ENCODE results near the gene SIVA1.

The SIVA1 gene

DNA sequence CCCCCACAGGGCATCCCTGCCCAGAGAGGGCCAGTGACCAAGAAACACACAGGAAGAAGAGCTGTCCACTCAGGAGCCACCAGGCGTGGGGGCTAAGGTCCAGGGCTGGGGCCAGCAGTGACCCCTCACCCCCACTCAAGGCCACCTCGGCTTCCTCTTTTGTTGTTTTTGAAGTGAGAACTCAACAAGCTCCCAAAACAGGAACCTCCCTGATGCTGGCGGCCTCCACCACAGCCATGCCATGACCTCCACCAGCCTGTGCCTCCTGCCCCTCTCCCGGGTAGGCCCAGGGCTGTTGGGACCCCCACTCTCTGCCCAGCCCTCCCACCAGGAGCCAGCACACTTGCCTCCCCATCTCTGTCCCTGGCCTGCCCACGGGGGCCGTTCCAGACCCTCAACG, 34.8 kb downstream of the SIVA1 start:
- TF ChIP-seq, protein P1, sequence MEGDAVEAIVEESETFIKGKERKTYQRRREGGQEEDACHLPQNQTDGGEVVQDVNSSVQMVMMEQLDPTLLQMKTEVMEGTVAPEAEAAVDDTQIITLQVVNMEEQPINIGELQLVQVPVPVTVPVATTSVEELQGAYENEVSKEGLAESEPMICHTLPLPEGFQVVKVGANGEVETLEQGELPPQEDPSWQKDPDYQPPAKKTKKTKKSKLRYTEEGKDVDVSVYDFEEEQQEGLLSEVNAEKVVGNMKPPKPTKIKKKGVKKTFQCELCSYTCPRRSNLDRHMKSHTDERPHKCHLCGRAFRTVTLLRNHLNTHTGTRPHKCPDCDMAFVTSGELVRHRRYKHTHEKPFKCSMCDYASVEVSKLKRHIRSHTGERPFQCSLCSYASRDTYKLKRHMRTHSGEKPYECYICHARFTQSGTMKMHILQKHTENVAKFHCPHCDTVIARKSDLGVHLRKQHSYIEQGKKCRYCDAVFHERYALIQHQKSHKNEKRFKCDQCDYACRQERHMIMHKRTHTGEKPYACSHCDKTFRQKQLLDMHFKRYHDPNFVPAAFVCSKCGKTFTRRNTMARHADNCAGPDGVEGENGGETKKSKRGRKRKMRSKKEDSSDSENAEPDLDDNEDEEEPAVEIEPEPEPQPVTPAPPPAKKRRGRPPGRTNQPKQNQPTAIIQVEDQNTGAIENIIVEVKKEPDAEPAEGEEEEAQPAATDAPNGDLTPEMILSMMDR (IDR thresholded peaks at IDR 0.05; ENCODE audit: insufficient read depth, missing control alignments) = no peak
- FAIRE-seq = no peak
- no peak for DNase-seq (ENCODE audit: insufficient read length, low spot score)

DNA sequence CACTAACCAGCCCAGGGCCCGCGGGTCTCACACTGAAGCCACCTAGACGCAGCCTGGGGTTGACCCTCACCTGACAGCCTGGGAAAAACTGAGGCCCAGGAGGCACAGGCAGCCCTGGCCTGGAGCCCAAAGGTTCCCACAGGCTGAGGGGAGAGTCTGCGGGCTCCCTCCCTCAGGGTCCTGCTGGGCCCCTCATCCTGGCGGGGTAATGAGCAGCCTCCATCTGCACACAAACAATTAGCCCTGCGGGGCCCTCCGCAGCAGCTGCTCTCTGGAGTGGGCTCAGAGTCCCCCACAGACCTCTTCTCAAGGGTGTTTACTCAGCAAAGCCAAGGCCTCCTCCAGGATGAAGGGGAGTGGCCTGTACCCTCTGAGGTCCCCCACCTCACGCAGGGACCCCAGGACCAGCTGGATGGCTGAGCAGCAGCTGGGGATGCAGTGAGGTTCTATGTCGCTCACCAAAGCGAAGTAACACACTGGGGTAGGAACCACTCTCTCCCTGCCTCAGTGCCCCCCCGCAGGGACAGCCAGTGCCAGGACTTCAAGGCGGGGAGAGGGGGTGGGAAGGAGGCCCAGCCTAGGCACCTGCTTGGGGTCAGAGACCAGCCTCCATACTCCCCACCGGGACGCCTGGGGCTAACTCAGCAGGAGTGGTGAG, 35.3 kb downstream of the SIVA1 start:
- FAIRE-seq (no peak), DNase-seq (ENCODE audit: insufficient read length, low spot score) (no peak)
- TF ChIP-seq, protein P1 (IDR thresholded peaks at IDR 0.05; ENCODE audit: insufficient read depth, missing control alignments) = no peak

DNA sequence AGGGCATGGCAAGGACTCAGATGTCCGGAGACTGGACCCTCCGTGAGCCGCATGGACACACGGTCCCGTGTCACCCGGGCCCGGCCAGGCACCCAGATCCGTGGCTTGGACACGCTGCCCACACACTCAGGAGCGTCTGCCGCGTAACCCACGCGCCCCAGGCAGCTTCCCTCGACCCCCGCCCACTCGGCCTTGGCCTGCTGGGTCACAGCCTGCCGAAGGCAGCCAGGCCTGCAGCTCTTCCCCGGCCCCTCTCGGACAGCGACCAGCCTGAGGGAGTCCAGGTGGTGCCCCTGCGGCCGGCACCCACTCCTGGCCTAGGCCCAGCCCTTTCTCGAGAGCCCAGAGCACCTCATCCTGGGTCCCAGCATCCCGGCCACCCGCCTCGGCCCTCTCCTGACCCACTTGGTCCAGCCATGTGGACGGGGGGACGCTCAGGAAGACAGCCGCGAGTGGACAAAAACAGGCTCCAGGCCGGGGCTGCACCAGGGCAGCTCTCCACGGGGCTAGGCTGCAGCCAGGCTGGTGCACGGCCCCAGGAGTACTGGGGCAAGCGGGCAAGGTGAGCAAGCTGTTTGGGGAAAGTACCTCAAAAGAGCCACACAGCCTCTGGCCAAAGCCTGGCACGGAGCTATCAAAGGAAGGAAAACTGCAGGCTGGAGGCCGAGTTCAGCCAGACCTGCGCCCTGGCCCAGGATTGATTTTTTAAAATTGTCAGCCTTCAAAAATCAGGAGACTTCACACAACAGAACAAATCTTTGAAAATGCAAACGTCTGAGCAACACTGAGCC, 36.1 kb downstream of the SIVA1 start:
- TF ChIP-seq, protein P1 (IDR thresholded peaks at IDR 0.05; ENCODE audit: insufficient read depth, missing control alignments) = no peak
- DNase-seq (ENCODE audit: insufficient read length, low spot score) (no peak), FAIRE-seq (no peak)

DNA sequence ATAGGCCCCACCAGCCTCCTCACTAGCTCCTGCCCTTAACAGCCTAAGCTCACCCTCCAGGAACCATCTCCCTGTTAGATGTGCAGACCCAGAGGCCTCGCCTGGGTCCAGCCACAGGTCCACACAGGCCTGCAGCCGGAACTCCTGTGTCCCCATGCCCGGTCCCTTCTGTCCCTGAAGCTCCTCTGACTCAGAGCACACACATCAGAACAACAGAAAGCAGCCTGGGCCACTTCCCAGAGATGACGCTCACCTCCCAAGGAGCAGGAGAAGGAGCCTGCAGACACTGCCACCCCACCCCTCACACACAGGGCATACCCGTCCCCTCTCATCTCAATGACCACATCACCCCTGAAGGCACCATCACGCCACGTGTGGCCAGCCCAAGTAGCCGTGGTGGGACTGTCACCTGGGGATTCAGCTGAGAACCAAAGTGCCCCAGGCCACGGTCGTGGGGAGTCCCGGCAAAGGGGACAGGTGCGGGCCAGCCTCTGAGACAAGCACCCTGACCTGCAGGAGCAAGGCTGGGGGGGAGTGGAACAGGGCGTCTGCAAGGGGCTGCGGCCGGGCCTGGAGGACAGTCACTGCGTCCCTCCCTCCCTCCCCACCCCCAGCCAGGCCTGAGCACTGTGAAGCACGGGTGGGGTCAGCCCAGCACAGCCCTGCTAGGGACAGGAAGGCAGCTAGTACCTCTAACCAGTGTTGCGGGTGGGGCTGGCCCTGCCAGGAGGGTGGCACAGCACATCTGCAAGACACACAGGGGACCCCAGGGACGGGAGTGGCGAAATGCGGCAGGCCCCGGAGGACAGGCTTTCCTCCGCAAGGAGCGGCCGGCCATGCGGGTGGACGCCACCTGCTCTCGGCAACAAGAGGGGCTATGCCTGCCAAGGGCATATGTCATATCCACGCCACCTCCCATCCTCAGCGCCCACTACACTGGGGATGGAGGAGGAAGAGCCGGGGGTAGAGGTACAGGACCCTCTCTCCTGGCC, 37.1 kb downstream of the SIVA1 start:
- DNase-seq (ENCODE audit: insufficient read length, low spot score) (no peak), FAIRE-seq (no peak)
- TF ChIP-seq, protein P1 (IDR thresholded peaks at IDR 0.05; ENCODE audit: insufficient read depth, missing control alignments) = no peak

DNA sequence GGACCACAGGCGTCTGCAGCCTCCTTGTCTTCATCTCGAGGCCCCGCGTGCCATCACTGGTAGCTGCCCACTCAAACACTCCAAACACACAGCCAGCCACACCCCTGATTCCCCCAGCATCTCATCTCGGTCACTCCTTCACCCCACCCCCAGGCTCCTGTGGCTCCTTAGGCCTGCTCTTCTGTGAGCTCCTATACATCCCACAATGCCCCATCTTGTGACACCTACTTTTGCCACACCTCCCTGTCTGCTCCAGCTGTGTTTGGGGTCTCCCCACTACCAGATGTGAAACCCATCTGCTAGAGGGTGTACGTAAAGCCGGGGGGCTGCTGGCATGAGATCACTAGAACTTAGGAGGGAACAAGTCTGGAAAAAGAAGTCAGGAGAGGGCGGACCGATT, 38.5 kb downstream of the SIVA1 start:
- FAIRE-seq (no peak), DNase-seq (ENCODE audit: insufficient read length, low spot score) (no peak)
- TF ChIP-seq, protein P1 (IDR thresholded peaks at IDR 0.05; ENCODE audit: insufficient read depth, missing control alignments) = no peak

DNA sequence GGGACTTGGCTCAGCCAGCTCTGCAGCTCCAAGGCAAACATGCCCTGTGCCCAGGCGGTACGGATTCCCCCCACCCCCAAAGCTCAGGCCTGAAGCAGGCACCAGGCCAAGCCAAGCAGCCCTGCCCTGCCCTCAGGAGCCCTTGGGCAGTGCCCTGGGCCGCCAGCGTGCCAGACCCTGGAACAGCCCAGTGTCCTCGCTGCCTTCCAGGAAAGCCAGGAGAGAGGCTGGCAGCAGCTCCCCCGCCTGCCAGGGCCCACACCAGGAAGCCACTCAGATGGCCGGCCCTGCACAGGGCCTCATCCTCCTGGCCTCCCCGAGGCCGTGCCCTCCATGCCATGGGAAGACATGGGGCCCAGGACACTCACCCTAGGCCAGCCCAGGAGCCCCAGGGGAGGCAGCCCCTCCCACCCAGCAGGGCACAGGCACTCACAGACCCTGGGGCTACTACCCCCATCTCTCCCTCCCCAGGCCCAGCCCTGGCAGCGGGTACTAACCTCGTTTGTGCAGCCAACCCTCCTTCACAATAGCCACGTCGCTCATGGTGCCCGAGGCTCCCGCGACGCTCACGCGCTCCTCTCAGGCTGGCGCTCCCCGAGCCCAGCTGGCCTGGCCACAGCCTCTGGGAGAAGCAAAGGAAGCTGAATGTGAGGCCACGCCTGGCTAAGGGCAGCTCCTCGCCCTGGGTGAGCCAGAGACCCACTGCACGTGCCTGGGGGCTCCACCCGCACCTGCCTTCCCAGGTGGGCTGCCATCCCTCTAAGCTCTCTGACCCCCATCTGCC, 39.3 kb downstream of the SIVA1 start:
- no peak for DNase-seq (ENCODE audit: insufficient read length, low spot score)
- FAIRE-seq = no peak
- TF ChIP-seq, protein P1 (IDR thresholded peaks at IDR 0.05; ENCODE audit: insufficient read depth, missing control alignments) = no peak
